Measurements from ENCODE around the gene CIAO3.

The CIAO3 gene

GRCh38 chr16:775236-775796 lies 34.5 kb upstream of the CIAO3 start:
- DNase-seq = no peak

- no peak for DNase-seq
These were observed 33.5 kb upstream of the CIAO3 start for GRCh38 chr16:774086-775001.

- no peak for DNase-seq
These were observed 32.2 kb upstream of the CIAO3 start for GRCh38 chr16:772959-773358.

GRCh38 chr16:770411-770810 lies 29.6 kb upstream of the CIAO3 start:
- DNase-seq = no peak

GRCh38 chr16:769934-770333 lies 29.1 kb upstream of the CIAO3 start:
- no peak for DNase-seq

- no peak for DNase-seq
These were observed 28.5 kb upstream of the CIAO3 start for GRCh38 chr16:769184-769784.

- DNase-seq = no peak
These were observed 27.6 kb upstream of the CIAO3 start for GRCh38 chr16:768428-768827.

- no peak for DNase-seq
These were observed 27.0 kb upstream of the CIAO3 start for GRCh38 chr16:767743-768235.

GRCh38 chr16:766820-767640 lies 26.2 kb upstream of the CIAO3 start:
- no peak for DNase-seq

GRCh38 chr16:766008-766819 lies 25.4 kb upstream of the CIAO3 start:
- DNase-seq = no peak

- no peak for DNase-seq
These were observed 24.7 kb upstream of the CIAO3 start for GRCh38 chr16:765488-765865.

- DNase-seq = no peak
These were observed 24.2 kb upstream of the CIAO3 start for GRCh38 chr16:764848-765487.

- DNase-seq = no peak
These were observed 23.5 kb upstream of the CIAO3 start for GRCh38 chr16:764184-764750.

- DNase-seq = no peak
These were observed 22.8 kb upstream of the CIAO3 start for GRCh38 chr16:763369-764183.

- DNase-seq = no peak
These were observed 21.9 kb upstream of the CIAO3 start for GRCh38 chr16:762595-763268.

GRCh38 chr16:761625-762513 lies 21.1 kb upstream of the CIAO3 start:
- DNase-seq = no peak

- no peak for DNase-seq
These were observed 19.9 kb upstream of the CIAO3 start, which contains the start of gene MSLN for GRCh38 chr16:760545-761343. TSS of gene MSLN (plus strand) at chr16:760734. CDS start at chr16:762681, 1,947 bp downstream.

- no peak for DNase-seq
These were observed 19.3 kb upstream of the CIAO3 start for GRCh38 chr16:760065-760464.
